Measurements from ENCODE around the gene PRPF6. TPM values are rescaled to one million over a fixed set of nuclear protein-coding genes. Genes with fewer than 3 reads are reported as not detected.
A peak's percentile ranks its signal among the peaks of the same experiment; 100 is the strongest.

PRPF6 gene
- total and polyA plus RNA-seq, 2 of the 13 experiments (the other 11 are each of a cell fraction or from before 2014, with no cell fraction given) = 63.7 to 101 TPM

- TF ChIP-seq ZBTB42 (CRISPR knock-in tag; IDR thresholded peaks at IDR 0.05) (no peak), NR1H2 (CRISPR knock-in tag; IDR thresholded peaks at IDR 0.05; ENCODE audit: borderline replicate concordance, low read depth) (no peak), ZNF782 (CRISPR knock-in tag; IDR thresholded peaks at IDR 0.05; ENCODE audit: borderline replicate concordance) (no peak), ZNF263 (CRISPR knock-in tag; IDR thresholded peaks at IDR 0.05) (peak; percentile 60; the same call in 1 of the 2 replicates), HOXD1 (CRISPR knock-in tag; IDR thresholded peaks at IDR 0.05) (no peak), PCBP1 (IDR thresholded peaks at IDR 0.05; ENCODE audit: borderline replicate concordance, low read depth, low read length) (no peak), HHEX (CRISPR knock-in tag; IDR thresholded peaks at IDR 0.05) (no peak), NR3C1 (CRISPR knock-in tag; IDR thresholded peaks at IDR 0.05) (no peak), ZNF550 (CRISPR knock-in tag; IDR thresholded peaks at IDR 0.05; ENCODE audit: borderline replicate concordance) (0 out of 2 replicates have a peak, but pooled peaks have one; percentile 20), TIGD3 (CRISPR knock-in tag; IDR thresholded peaks at IDR 0.05; ENCODE audit: borderline replicate concordance) (no peak), HOXA3 (CRISPR knock-in tag; IDR thresholded peaks at IDR 0.05) (no peak; the same call in 1 of the 2 replicates), ATF5 (CRISPR knock-in tag; IDR thresholded peaks at IDR 0.05; ENCODE audit: low read depth) (no peak), ZNF83 (CRISPR knock-in tag; IDR thresholded peaks at IDR 0.05; ENCODE audit: borderline replicate concordance) (peak; percentile 65; the same call in 1 of the 2 replicates)
- TF ChIP-seq, protein P1, sequence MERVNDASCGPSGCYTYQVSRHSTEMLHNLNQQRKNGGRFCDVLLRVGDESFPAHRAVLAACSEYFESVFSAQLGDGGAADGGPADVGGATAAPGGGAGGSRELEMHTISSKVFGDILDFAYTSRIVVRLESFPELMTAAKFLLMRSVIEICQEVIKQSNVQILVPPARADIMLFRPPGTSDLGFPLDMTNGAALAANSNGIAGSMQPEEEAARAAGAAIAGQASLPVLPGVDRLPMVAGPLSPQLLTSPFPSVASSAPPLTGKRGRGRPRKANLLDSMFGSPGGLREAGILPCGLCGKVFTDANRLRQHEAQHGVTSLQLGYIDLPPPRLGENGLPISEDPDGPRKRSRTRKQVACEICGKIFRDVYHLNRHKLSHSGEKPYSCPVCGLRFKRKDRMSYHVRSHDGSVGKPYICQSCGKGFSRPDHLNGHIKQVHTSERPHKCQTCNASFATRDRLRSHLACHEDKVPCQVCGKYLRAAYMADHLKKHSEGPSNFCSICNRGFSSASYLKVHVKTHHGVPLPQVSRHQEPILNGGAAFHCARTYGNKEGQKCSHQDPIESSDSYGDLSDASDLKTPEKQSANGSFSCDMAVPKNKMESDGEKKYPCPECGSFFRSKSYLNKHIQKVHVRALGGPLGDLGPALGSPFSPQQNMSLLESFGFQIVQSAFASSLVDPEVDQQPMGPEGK (CRISPR knock-in tag; IDR thresholded peaks at IDR 0.05) = no peak
- TF ChIP-seq, protein P2, sequence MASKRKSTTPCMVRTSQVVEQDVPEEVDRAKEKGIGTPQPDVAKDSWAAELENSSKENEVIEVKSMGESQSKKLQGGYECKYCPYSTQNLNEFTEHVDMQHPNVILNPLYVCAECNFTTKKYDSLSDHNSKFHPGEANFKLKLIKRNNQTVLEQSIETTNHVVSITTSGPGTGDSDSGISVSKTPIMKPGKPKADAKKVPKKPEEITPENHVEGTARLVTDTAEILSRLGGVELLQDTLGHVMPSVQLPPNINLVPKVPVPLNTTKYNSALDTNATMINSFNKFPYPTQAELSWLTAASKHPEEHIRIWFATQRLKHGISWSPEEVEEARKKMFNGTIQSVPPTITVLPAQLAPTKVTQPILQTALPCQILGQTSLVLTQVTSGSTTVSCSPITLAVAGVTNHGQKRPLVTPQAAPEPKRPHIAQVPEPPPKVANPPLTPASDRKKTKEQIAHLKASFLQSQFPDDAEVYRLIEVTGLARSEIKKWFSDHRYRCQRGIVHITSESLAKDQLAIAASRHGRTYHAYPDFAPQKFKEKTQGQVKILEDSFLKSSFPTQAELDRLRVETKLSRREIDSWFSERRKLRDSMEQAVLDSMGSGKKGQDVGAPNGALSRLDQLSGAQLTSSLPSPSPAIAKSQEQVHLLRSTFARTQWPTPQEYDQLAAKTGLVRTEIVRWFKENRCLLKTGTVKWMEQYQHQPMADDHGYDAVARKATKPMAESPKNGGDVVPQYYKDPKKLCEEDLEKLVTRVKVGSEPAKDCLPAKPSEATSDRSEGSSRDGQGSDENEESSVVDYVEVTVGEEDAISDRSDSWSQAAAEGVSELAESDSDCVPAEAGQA (IDR thresholded peaks at IDR 0.05; ENCODE audit: low read depth) = no peak; the same call in 1 of the 2 replicates
- TF ChIP-seq, protein P2 (CRISPR knock-in tag; IDR thresholded peaks at IDR 0.05; ENCODE audit: borderline replicate concordance) = no peak
- TF ChIP-seq, protein P3, sequence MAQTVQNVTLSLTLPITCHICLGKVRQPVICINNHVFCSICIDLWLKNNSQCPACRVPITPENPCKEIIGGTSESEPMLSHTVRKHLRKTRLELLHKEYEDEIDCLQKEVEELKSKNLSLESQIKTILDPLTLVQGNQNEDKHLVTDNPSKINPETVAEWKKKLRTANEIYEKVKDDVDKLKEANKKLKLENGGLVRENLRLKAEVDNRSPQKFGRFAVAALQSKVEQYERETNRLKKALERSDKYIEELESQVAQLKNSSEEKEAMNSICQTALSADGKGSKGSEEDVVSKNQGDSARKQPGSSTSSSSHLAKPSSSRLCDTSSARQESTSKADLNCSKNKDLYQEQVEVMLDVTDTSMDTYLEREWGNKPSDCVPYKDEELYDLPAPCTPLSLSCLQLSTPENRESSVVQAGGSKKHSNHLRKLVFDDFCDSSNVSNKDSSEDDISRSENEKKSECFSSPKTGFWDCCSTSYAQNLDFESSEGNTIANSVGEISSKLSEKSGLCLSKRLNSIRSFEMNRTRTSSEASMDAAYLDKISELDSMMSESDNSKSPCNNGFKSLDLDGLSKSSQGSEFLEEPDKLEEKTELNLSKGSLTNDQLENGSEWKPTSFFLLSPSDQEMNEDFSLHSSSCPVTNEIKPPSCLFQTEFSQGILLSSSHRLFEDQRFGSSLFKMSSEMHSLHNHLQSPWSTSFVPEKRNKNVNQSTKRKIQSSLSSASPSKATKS (CRISPR knock-in tag; IDR thresholded peaks at IDR 0.05) = no peak
These were observed 42.6 kb downstream of the PRPF6 start (continued) for GRCh38 chr20:64023361-64024140.

Measured in HepG2 (cell line).